Body of pancreas (tissue), 4 donors: ENCODE measurements around the gene MISP. TPM values are rescaled to one million over a fixed set of nuclear protein-coding genes. Genes with fewer than 3 reads are reported as not detected.
"Not testable (repeated sequence)": the region's sequence is repeated elsewhere in the genome, so short reads cannot be mapped to it uniquely, and the experiment has no call there.

Source experiments
- ATAC-seq: fragments of 150-250 bp; one replicate; pipeline ENCODE4 v1.9.1; 2016
- DNase-seq, 4 donors: peaks; one replicate each; pipeline ENCODE4 v3.0.0-alpha.2; 2019
- H3K27ac ChIP-seq, 4 donors: fragments of 200-600 bp; sonication (generic); 1 replicate in 3 of 4; 2 replicates in 1 of 4; pipeline versions ENCODE4 v1.5.1 to v1.6.1; 2016 to 2019; ENCODE audit warnings: mild to moderate bottlenecking in 1 of 4, mixed read lengths in 1 of 4, moderate library complexity in 1 of 4
- H3K27me3 ChIP-seq, 2 donors: fragments of 200-600 bp; sonication (generic); one replicate each; pipeline ENCODE4 v1.6.0; 2016; ENCODE audit warnings: mild to moderate bottlenecking in 1 of 2
- H3K36me3 ChIP-seq, 2 donors: fragments of 200-600 bp; sonication (generic); replicated peaks in 1 of 2; 2 replicates each; pipeline ENCODE4 v1.5.1; 2016; ENCODE audit warnings: low read depth in 2 of 2; ENCODE audit not compliant: insufficient read depth in 1 of 2
- H3K4me1 ChIP-seq: fragments of 200-600 bp; sonication (generic); one replicate; pipeline ENCODE4 v1.6.0; 2016
- H3K4me3 ChIP-seq, 2 donors: fragments of 200-600 bp; sonication (generic); 1 replicate in 1 of 2; 2 replicates in 1 of 2; pipeline ENCODE4 v1.5.1; 2016 to 2019
- H3K9me3 ChIP-seq, 3 donors: fragments of 200-600 bp; sonication (generic); 1 replicate in 2 of 3; 2 replicates in 1 of 3; pipeline ENCODE4 v1.5.1; 2016
- POLR2A ChIP-seq, 3 donors: fragments of 450-650 bp; IDR thresholded peaks; one replicate each; pipeline ENCODE4 v1.6.1; 2016; ENCODE audit warnings: antibody characterized with exemption in 3 of 3, mild to moderate bottlenecking in 2 of 3
- WGBS, 2 donors: methylation state at CpG; one replicate each; pipeline ENCODE4 v1.1.5; 2017; 5-methylcytosine and 5-hydroxymethylcytosine counted together
- intact Hi-C: fragments of 100-400 bp; cut with DNase I; formaldehyde crosslinking; loops from one replicate; pipeline ENCODE4 v1.15.1; 2023
- total RNA-seq, 2 donors: library from RNA; depleted of rRNA; stranded (reverse); fragments of >200 nt; gene quantifications; one replicate each; pipeline ENCODE4 v1.1.0, GENCODE V29; 2016
- TF ChIP-seq, protein P1 (sequence below), 7 experiments: fragments of 450-650 bp in 4 of 7; fragments of 200-600 bp in 3 of 7; sonication (generic) in 3 of 7; IDR thresholded peaks; one replicate each; pipeline ENCODE4 v1.5.1; 2016 to 2019; ENCODE audit warnings: antibody characterized with exemption in 7 of 7

The MISP gene
- total RNA-seq, 2 donors from 2014 or later: 0.99 to 3.4 TPM

DNA sequence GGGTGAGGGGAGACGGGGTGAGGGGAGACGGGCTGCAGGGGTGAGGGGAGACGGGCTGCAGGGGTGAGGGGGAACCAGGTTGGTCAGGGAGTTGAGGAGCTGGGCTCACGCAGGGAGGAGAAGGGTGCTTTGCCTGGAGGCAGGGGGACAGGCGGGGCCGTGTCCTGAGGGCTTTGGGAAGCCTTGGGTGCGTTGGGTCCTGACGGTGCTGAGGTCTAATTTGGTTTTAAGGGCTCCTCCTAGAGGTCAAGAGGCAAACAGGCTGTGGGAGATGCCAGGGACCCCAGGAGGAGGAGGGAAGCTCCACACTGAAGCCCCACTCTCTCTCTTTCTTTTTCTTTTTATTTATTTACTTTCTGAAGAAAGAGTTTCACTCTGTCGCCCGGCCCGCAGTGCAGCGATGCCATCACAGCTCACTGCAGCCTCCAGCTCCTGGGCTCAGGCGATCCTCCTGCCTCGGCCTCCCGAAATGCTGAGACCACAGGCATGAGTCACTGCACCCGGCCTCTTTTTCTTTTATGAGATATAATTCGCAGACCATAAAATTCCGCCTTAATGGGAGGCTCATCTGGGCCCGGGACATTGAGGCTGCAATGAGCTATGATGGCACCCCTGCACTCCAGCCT is 9.3 kb upstream of the MISP start:
- Histone ChIP-seq H3K4me1 (no peaks in the 10 kb centered on the region), H3K9me3 (no peaks in the 10 kb centered on the region), H3K27ac (no peak overlapping the region), H3K36me3 (no peaks in the 10 kb centered on the region), H3K4me3 (no peak overlapping the region), H3K27me3 (no peaks in the 10 kb centered on the region)
- DNase-seq: no peak
- no peak for TF ChIP-seq POLR2A (IDR thresholded peaks at IDR 0.05)
- TF ChIP-seq, protein P1, sequence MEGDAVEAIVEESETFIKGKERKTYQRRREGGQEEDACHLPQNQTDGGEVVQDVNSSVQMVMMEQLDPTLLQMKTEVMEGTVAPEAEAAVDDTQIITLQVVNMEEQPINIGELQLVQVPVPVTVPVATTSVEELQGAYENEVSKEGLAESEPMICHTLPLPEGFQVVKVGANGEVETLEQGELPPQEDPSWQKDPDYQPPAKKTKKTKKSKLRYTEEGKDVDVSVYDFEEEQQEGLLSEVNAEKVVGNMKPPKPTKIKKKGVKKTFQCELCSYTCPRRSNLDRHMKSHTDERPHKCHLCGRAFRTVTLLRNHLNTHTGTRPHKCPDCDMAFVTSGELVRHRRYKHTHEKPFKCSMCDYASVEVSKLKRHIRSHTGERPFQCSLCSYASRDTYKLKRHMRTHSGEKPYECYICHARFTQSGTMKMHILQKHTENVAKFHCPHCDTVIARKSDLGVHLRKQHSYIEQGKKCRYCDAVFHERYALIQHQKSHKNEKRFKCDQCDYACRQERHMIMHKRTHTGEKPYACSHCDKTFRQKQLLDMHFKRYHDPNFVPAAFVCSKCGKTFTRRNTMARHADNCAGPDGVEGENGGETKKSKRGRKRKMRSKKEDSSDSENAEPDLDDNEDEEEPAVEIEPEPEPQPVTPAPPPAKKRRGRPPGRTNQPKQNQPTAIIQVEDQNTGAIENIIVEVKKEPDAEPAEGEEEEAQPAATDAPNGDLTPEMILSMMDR (IDR thresholded peaks at IDR 0.05): no peak
- intact Hi-C loops: no loop called here
- WGBS, 2 donors: 60 to 62% methylated on average over 17 to 19 of the region's 19 CpGs
- ATAC-seq: no peak

DNA sequence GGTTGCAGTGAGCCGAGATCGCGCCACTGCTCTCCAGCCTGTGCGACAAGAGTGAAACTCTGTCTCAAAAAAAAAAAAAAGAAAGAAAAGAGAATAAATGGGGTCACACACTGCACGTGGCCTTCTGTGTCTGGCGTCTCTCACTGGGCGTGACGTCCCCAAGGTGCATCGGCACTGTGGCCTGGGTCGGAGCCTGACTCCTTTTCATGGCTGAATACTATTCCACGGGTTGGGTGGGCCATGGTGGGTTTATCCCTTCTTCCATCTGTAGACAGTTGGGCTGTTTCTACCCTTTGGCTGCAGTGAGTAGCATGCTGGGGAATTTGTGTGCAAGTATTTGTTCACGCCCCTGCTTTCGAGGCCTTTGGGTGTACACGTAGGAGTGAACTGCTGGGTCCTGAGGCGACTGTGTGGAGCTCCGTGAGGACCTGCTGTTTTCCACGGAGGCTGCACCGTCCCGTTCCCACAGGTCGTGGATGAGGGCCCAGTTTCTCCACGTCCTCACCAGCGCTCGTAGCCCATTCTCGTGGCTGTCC is 8.3 kb upstream of the MISP start:
- 83 to 87% methylated on average over 17 to 22 of the region's 24 CpGs for WGBS, 2 donors
- Histone ChIP-seq H3K27ac (no peak overlapping the region), H3K27me3 (no peaks in the 10 kb centered on the region), H3K36me3 (no peaks in the 10 kb centered on the region), H3K9me3 (no peaks in the 10 kb centered on the region), H3K4me1 (no peaks in the 10 kb centered on the region), H3K4me3 (no peak overlapping the region)
- DNase-seq: no peak
- TF ChIP-seq, protein P1 (IDR thresholded peaks at IDR 0.05): no peak
- no peak for TF ChIP-seq POLR2A (IDR thresholded peaks at IDR 0.05)
- intact Hi-C loops: no loop called here
- no peak for ATAC-seq

DNA sequence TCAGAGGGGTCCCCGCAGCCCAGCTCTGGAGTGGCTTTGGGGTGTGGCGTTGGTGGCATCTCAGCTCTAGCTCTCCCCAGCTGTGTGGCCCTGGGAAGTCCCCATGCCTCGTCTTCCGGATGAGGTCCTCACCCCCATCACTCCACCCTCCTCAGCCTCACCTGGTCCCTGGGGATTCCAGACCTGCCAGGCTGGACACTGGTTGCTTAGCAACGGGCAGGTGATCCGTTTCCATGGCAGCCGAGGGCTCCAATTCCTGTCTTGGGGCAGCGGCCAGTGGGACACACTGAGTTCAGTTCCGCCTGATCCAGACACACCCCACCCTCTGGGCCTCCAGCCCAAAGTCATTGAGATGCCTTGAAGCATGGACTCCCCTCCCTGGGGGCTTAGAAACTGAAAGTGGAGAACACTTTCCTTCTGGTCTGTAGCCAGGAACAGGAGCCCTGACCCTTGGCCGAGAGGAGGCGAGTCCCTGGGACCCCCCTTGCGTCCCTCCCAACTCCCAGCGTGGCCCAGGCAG is 7.7 kb upstream of the MISP start:
- Histone ChIP-seq H3K4me3 (no peak overlapping the region), H3K4me1 (no peaks in the 10 kb centered on the region), H3K27me3 (no peaks in the 10 kb centered on the region), H3K27ac (no peak overlapping the region), H3K9me3 (no peaks in the 10 kb centered on the region), H3K36me3 (no peaks in the 10 kb centered on the region)
- peak in 3 of 4 donors; percentile 16 to 35 (median 25) for DNase-seq
- TF ChIP-seq, protein P1 (IDR thresholded peaks at IDR 0.05): no peak
- TF ChIP-seq POLR2A (IDR thresholded peaks at IDR 0.05): no peak
- 37 to 51% methylated on average over 5 to 13 of the region's 13 CpGs for WGBS, 2 donors
- intact Hi-C loops: no loop called here
- no peak for ATAC-seq

DNA sequence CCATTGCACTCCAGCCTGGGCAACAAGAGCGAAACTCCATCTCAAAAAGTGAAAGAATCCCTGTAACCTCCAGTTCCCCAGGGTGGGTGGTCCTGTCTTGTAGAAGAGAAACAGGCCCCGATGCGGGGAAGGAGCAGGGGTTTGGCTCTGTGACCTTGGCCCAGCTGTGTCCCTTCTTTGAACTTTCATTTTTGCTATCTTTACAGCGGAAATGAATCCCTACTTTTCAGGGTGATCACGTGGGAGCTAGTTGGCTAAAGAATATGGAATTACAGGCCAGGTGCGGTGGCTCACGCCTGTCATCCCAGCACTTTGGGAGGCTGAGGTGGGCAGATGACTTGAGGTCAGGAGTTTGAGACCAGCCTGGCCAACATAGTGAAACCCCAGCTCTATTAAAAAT is 5.8 kb upstream of the MISP start:
- peak in 1 of 4 donors; percentile 34 for DNase-seq
- ATAC-seq, H3K27ac ChIP-seq: not testable (repeated sequence)

DNA sequence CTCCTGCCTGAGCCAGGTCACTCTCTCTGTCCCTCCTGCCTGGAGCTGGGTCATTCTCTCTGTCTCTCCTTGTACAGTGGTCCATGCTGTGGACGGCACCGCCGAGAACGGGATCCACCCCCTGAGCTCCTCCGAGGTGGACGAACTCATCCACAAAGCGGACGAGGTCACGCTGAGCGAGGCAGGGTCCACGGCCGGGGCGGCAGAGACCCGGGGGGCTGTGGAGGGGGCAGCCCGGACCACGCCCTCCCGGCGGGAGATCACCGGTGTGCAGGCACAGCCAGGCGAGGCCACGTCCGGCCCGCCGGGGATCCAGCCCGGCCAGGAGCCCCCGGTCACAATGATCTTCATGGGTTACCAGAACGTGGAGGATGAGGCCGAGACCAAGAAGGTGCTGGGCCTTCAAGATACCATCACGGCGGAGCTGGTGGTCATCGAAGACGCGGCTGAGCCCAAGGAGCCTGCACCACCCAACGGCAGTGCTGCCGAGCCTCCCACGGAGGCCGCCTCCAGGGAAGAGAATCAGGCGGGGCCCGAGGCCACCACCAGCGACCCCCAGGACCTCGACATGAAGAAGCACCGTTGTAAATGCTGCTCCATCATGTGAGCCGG is 4.6 kb upstream of the MISP start:
- no peak for TF ChIP-seq POLR2A (IDR thresholded peaks at IDR 0.05)
- TF ChIP-seq, protein P1 (IDR thresholded peaks at IDR 0.05): no peak
- WGBS, 2 donors: 92 to 93% methylated on average over 5 to 19 of the region's 43 CpGs
- H3K27ac ChIP-seq: no peak overlapping the region
- intact Hi-C loops: no loop called here
- no peaks in the 10 kb centered on the region for H3K36me3 ChIP-seq
- H3K4me1 ChIP-seq: peaks cover 7% of the 10 kb centered on the region
- no peak for DNase-seq
- no peak overlapping the region for H3K4me3 ChIP-seq
- peaks cover 0 to 5% of the 10 kb centered on the region in 2 donors for H3K27me3 ChIP-seq
- ATAC-seq: no peak
- H3K9me3 ChIP-seq: no peaks in the 10 kb centered on the region

More for the DNA sequence above, 5.8 kb upstream of the MISP start:
- H3K4me1 ChIP-seq, H3K4me3 ChIP-seq, intact Hi-C loops, H3K36me3 ChIP-seq, H3K27me3 ChIP-seq, H3K9me3 ChIP-seq: not testable (repeated sequence)
- 57 to 62% methylated on average over 6 to 7 of the region's 7 CpGs for WGBS, 2 donors
